Endothelial cell of umbilical vein (primary cell): Measurements from ENCODE around the gene CNIH1. TPM values are rescaled to one million over a fixed set of nuclear protein-coding genes. Genes with fewer than 3 reads are reported as not detected.
"Not testable (repeated sequence)": the region's sequence is repeated elsewhere in the genome, so short reads cannot be mapped to it uniquely, and the experiment has no call there.

Source experiments
- BruUV-seq: library from RNA; stranded (reverse); fragments of 400-500 nt; replicated peaks from 2 replicates; lab custom pipeline; 2021; lab: Mats Ljungman, UMichigan
- CTCF ChIA-PET: fragments of 300-600, 350-600 bp; sonication (Branson Sonifier 250); formaldehyde crosslinking; loops from one replicate; lab custom pipeline; 2021; ENCODE audit warnings: antibody characterized with exemption, inconsistent platforms; lab: Charles Lee
- POLR2A ChIA-PET: fragments of 300-600, 350-600 bp; sonication (Branson Sonifier 250); formaldehyde crosslinking; loops from one replicate; lab custom pipeline; 2021; ENCODE audit warnings: antibody characterized with exemption, inconsistent platforms; lab: Charles Lee
- DNase-seq: peaks from one replicate; pipeline ENCODE4 v3.0.0-alpha.2; 2011; ENCODE audit warnings: low read depth, low spot score
- FAIRE-seq: peaks from 2 replicates; lab custom pipeline; 2011; peaks lifted over from hg19 to GRCh38; lab: Jason Lieb, UNC
- H2AFZ ChIP-seq: 2 replicates; pipeline ENCODE4 v1.6.0; 2012; ENCODE audit warnings: low read depth, low read length, control low read depth, inconsistent platforms
- H3K27ac ChIP-seq: 2 replicates; pipeline ENCODE4 v1.5.1; 2011; ENCODE audit warnings: low read depth, mild to moderate bottlenecking, control low read depth, low read length, moderate library complexity; ENCODE audit not compliant: insufficient read depth
- H3K27me3 ChIP-seq, 2 experiments: 2 replicates each; pipeline versions ENCODE4 v1.6.0 to v1.6.1; 2011; ENCODE audit warnings: low read length in 2 of 2, mixed read lengths in 1 of 2; ENCODE audit not compliant: control insufficient read depth in 2 of 2, insufficient read depth in 2 of 2
- H3K36me3 ChIP-seq, 2 experiments: 2 replicates in 1 of 2; 3 replicates in 1 of 2; pipeline ENCODE4 v1.5.1; 2011; ENCODE audit warnings: low read length in 2 of 2, mild to moderate bottlenecking in 1 of 2, moderate library complexity in 1 of 2; ENCODE audit not compliant: control insufficient read depth in 2 of 2, insufficient read depth in 2 of 2; ENCODE audit errors: extremely low read depth in 1 of 2
- H3K4me1 ChIP-seq: 3 replicates; pipeline ENCODE4 v1.5.1; 2011; ENCODE audit warnings: mild to moderate bottlenecking, low read length; ENCODE audit not compliant: control insufficient read depth, insufficient read depth; ENCODE audit errors: extremely low read depth
- H3K4me2 ChIP-seq: 2 replicates; pipeline ENCODE4 v1.6.1; 2011; ENCODE audit warnings: low read length, control low read depth, mixed read lengths; ENCODE audit not compliant: insufficient read depth
- H3K4me3 ChIP-seq, 3 experiments: fragments of 200-600 bp in 1 of 3; sonication (generic), shearing (Covaris generic) in 1 of 3; replicated peaks in 1 of 3; 2 replicates each; pipeline ENCODE4 v1.5.1; 2011 to 2016; ENCODE audit warnings: control low read depth in 3 of 3, low read length in 3 of 3, mild to moderate bottlenecking in 2 of 3, inconsistent platforms in 1 of 3, low read depth in 1 of 3, moderate library complexity in 1 of 3; ENCODE audit not compliant: insufficient read depth in 1 of 3
- H3K79me2 ChIP-seq: 2 replicates; pipeline ENCODE4 v1.6.0; 2012; ENCODE audit warnings: low read length, inconsistent platforms; ENCODE audit not compliant: control insufficient read depth, insufficient read depth
- H3K9ac ChIP-seq: replicated peaks from 2 replicates; pipeline ENCODE3; 2011; ENCODE audit warnings: low read length, control low read depth; ENCODE audit not compliant: insufficient read depth; ENCODE audit errors: extremely low read depth
- H3K9me1 ChIP-seq: replicated peaks from 3 replicates; pipeline ENCODE4 v1.6.0; 2011; ENCODE audit warnings: mild to moderate bottlenecking, low read length; ENCODE audit not compliant: control insufficient read depth, insufficient read depth; ENCODE audit errors: extremely low read depth
- H3K9me3 ChIP-seq: replicated peaks from 2 replicates; pipeline ENCODE4 v1.5.1; 2012; ENCODE audit warnings: low read length, inconsistent platforms; ENCODE audit not compliant: control insufficient read depth, insufficient read depth
- H4K20me1 ChIP-seq: replicated peaks from 2 replicates; pipeline ENCODE3; 2011; ENCODE audit warnings: mild to moderate bottlenecking, low read length; ENCODE audit not compliant: control insufficient read depth, insufficient read depth; ENCODE audit errors: extremely low read depth
- GATA2 ChIP-seq: IDR thresholded peaks from 2 replicates; pipeline ENCODE4 v1.7.0; 2011; ENCODE audit warnings: low read depth, mild to moderate bottlenecking, moderate library complexity, mixed read lengths, low read length; ENCODE audit not compliant: insufficient read length, insufficient read depth
- POLR2AphosphoS5 ChIP-seq: IDR thresholded peaks from 2 replicates; pipeline ENCODE4 v1.6.1; 2012; ENCODE audit warnings: low read depth, mild to moderate bottlenecking, control low read depth, low read length, moderate library complexity; ENCODE audit not compliant: insufficient read depth
- dilution Hi-C: fragments of 300-500 bp; cut with MboI; formaldehyde crosslinking; loops from one replicate; pipeline ENCODE4 v1.15.0; 2019; ENCODE audit warnings: low sequenced_read_pairs; ENCODE audit not compliant: extremely low pct_ligation_motif_present
- intact Hi-C: fragments of 100-400 bp; cut with micrococcal nuclease; formaldehyde crosslinking; loops from one replicate; pipeline ENCODE4 v1.10.0; 2022
- polyA plus RNA-seq, 4 experiments: library from polyadenylated mRNA; depleted of rRNA in 3 of 4; stranded (reverse) in 3 of 4; unstranded in 1 of 4; fragments of >200 nt; gene quantifications; 2 replicates each; pipeline versions ENCODE4 v1.2.1 to v1.2.3, GENCODE V29; 2011 to 2012; ENCODE audit warnings: missing spikeins in 1 of 4
- total RNA-seq: library from RNA; stranded (reverse); gene quantifications from 2 replicates; pipeline ENCODE4 v1.2.3, GENCODE V29; 2021
- TF ChIP-seq, protein P1 (sequence below), 2 donors: IDR thresholded peaks; 1 replicate in 1 of 2; 2 replicates in 1 of 2; pipeline ENCODE4 v1.5.1; 2011; ENCODE audit warnings: low read length in 2 of 2, mild to moderate bottlenecking in 2 of 2, moderate library complexity in 2 of 2, control low read depth in 1 of 2, inconsistent platforms in 1 of 2, low read depth in 1 of 2; ENCODE audit not compliant: insufficient read depth in 1 of 2; ENCODE audit errors: extremely low read depth in 1 of 2

CNIH1 gene
- total and polyA plus RNA-seq, 2 donors (not counting 3 experiments of a cell fraction or from before 2014, with no cell fraction given): 125 to 328 TPM

DNA sequence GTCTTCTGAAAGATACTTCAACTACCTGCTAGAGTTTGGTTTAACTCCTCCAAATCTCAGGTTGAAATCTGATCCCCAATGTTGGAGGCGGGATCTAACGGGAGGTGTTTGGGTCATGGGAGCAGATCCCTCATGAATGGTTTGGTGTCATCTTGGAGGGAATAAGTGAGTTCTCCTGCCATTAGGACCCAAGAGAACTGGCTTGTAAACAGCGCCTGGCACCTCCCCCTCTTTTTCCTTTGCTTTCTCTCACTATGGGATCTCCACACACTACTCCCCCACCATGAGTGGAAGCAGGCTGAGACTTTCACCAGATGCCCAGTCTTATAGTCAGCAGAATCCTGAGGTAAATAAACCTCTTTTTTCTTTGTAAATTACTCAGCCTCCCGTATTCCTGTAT lies 2.5 kb downstream of the CNIH1 start:
- ChIA-PET POLR2A (interaction anchor here (0.5 kb wide), 1 partner anchor 40 kb away, joined by 5 read pairs; no protein-coding TSS in a partner anchor), CTCF (interaction anchor here (0.8 kb wide), 1 partner anchor 15 kb away, joined by 3 read pairs; no protein-coding TSS in a partner anchor)
- Histone ChIP-seq H3K4me2 (no peak overlapping the region), H3K9me1 (no peaks in the 10 kb centered on the region), H4K20me1 (peaks cover 3% of the 10 kb centered on the region), H2AFZ (no peak overlapping the region), H3K9me3 (no peaks in the 10 kb centered on the region), H3K79me2 (peaks cover 71% of the 10 kb centered on the region), H3K27me3 (no peaks in the 10 kb centered on the region), H3K9ac (no peak overlapping the region), H3K36me3 (no peaks in the 10 kb centered on the region), H3K4me3 (no peak overlapping the region), H3K27ac (no peak overlapping the region), H3K4me1 (peaks cover 27% of the 10 kb centered on the region)
- no TSS peak for BruUV-seq
- TF ChIP-seq GATA2: no peak
- TF ChIP-seq, protein P1, sequence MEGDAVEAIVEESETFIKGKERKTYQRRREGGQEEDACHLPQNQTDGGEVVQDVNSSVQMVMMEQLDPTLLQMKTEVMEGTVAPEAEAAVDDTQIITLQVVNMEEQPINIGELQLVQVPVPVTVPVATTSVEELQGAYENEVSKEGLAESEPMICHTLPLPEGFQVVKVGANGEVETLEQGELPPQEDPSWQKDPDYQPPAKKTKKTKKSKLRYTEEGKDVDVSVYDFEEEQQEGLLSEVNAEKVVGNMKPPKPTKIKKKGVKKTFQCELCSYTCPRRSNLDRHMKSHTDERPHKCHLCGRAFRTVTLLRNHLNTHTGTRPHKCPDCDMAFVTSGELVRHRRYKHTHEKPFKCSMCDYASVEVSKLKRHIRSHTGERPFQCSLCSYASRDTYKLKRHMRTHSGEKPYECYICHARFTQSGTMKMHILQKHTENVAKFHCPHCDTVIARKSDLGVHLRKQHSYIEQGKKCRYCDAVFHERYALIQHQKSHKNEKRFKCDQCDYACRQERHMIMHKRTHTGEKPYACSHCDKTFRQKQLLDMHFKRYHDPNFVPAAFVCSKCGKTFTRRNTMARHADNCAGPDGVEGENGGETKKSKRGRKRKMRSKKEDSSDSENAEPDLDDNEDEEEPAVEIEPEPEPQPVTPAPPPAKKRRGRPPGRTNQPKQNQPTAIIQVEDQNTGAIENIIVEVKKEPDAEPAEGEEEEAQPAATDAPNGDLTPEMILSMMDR (IDR thresholded peaks at IDR 0.05; ENCODE audit: extremely low read depth in 1 of 2, insufficient read depth in 1 of 2, low read depth in 1 of 2, low read length in 2 of 2): no peak
- TF ChIP-seq POLR2AphosphoS5: no peak
- dilution Hi-C loops (no loop called here), intact Hi-C loops (no loop called here)
- DNase-seq (no peak), FAIRE-seq (no peak)

DNA sequence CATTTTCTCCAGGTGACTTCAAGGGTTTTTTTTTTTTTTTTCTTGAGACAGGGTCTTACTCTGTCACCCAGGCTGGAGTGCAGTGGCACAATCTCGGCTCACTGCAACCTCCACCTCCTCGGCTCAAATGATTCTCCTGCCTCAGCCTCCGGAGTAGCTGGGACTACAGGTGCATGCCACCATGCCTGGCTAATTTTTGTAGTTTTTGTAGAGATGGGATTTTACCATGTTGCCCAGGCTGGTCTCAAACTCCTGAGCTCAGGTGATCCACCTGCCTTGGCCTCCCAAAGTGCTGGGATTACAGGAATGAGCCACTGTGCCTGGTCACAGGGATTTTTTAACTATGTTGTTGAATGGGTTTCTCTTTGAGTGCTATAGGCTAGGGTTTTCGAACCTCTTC lies 3.2 kb downstream of the CNIH1 start:
- H3K36me3 ChIP-seq, H3K9me1 ChIP-seq, FAIRE-seq, H3K27ac ChIP-seq, H4K20me1 ChIP-seq, H3K27me3 ChIP-seq, DNase-seq, dilution Hi-C loops, H3K4me2 ChIP-seq, H3K4me3 ChIP-seq, H2AFZ ChIP-seq, POLR2A ChIA-PET, H3K9me3 ChIP-seq, BruUV-seq, H3K9ac ChIP-seq, intact Hi-C loops: not testable (repeated sequence)
- peaks cover 27% of the 10 kb centered on the region for H3K4me1 ChIP-seq
- CTCF ChIA-PET: interaction anchor here (0.8 kb wide), 1 partner anchor 17 kb away, joined by 3 read pairs; no protein-coding TSS in a partner anchor
- H3K79me2 ChIP-seq: peaks cover 79% of the 10 kb centered on the region
